Tibial nerve (tissue), 3 donors: Measurements from ENCODE around the gene GRHL1.

Experiments
- POLR2A ChIP-seq, 2 donors: fragments of 450-650 bp; IDR thresholded peaks; one replicate each; pipeline ENCODE4 v1.6.1; 2017; ENCODE audit warnings: antibody characterized with exemption in 2 of 2, mild to moderate bottlenecking in 2 of 2, moderate library complexity in 2 of 2
- TF ChIP-seq, protein P1 (sequence below), 5 experiments: fragments of 200-600 bp in 3 of 5; fragments of 450-650 bp in 2 of 5; sonication (generic) in 3 of 5; IDR thresholded peaks; one replicate each; pipeline ENCODE4 v1.5.1; 2016 to 2019; ENCODE audit warnings: antibody characterized with exemption in 5 of 5, mild to moderate bottlenecking in 3 of 5, moderate library complexity in 2 of 5

DNA sequence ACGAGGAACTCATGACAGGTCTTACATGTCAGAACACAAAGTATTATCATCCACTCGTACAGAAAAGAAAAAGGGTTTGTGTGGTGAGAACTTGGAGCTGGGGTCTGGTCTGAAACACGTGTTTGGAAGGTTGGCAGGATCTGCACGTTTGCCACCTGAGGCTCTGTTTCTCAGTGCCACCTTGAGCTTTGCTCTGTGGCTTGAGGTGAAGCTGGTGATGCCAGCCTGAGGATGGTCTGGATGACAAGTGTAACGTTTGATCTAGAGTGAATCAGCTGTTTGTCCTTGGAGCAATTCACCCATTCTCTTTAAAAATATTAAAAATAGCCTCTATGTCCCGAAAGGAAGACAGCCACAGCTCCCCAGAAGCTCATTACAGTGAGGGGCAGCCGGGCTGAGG is 46.4 kb downstream of the GRHL1 start:
- TF ChIP-seq, protein P1, sequence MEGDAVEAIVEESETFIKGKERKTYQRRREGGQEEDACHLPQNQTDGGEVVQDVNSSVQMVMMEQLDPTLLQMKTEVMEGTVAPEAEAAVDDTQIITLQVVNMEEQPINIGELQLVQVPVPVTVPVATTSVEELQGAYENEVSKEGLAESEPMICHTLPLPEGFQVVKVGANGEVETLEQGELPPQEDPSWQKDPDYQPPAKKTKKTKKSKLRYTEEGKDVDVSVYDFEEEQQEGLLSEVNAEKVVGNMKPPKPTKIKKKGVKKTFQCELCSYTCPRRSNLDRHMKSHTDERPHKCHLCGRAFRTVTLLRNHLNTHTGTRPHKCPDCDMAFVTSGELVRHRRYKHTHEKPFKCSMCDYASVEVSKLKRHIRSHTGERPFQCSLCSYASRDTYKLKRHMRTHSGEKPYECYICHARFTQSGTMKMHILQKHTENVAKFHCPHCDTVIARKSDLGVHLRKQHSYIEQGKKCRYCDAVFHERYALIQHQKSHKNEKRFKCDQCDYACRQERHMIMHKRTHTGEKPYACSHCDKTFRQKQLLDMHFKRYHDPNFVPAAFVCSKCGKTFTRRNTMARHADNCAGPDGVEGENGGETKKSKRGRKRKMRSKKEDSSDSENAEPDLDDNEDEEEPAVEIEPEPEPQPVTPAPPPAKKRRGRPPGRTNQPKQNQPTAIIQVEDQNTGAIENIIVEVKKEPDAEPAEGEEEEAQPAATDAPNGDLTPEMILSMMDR (IDR thresholded peaks at IDR 0.05) = no peak
- no peak for TF ChIP-seq POLR2A (IDR thresholded peaks at IDR 0.05)
